NCI-H526 treated with DMSO at 0.1 percent for 48 hours (cell line): ENCODE results near the gene SUMO4.

ENCODE experiments used
- DNase-seq: peaks from one replicate; lab custom pipeline; 2025; lab: John Stamatoyannopoulos, UW

The SUMO4 gene

DNA sequence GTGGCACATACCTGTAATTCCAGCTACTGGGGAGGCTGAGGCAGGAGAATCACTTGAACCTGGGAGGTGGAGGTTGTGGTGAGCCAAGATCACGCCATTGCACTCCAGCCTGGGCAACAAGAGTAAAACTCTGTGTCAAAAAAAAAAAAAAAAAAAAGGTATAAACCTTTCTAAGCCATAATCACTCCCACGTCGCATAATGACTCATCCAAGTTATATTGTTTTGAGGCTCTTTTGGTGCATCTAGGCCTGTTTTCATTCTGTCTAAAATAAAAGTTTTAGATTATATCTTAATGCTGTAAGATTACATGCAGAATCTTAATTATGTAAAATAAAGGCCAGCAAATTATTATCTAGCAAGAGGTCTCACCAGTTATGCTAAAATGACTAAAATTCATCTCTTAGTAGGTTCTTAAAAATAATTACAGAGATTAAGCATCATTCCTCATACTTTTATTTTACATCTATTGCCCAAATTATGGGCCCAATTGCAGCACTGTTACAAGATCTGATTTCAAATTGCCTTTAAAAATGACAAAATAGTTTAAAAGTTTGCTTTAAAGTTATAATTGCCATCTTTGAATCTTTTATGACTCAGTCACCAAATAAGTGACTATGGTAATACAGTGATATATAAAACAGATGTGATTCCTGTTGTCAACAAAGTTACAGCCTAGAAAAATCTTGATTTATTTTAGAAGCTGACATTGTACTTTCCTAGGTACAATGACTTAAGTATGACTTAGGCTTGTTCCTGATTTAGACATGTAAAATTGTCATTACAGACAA lies 10.4 kb upstream of the SUMO4 start:
- no peak for DNase-seq

DNA sequence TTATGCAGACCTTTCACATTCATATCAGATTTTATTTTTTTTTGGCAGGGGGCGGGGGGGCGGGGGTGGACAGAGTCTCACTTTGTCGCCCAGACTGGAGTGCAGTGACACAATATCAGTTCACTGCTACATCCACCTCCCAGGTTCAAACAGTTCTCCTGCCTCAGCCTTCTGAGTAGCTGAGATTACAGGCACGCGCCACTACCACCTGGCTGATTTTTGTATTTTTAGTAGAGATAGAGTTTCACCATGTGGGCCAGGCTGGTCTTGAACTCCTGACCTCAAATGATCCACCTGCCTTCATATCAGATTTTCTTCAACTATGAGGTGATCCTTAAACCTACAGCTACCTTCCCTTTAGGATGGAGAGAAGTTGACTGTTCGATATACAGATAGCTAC lies 8.0 kb upstream of the SUMO4 start:
- DNase-seq: no peak

DNA sequence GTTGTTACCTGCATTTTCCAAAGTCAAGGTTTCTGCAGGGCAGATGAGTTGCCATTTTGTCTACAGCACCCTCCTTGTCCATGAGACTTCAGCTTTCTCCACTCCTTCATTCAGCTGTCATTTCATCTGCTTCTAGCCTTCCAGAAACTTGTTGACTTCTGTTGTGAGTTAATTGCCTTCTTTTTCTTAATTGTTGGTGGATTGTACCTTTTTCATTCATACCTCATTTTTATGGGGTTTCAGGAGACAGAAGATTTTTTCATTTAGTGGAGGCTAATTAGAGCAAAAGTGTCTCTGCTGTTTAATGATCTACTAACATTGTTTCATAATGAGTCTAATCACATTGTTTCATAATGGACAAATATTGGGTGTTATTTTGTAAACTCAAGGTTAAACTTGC lies 7.5 kb upstream of the SUMO4 start:
- DNase-seq: no peak

DNA sequence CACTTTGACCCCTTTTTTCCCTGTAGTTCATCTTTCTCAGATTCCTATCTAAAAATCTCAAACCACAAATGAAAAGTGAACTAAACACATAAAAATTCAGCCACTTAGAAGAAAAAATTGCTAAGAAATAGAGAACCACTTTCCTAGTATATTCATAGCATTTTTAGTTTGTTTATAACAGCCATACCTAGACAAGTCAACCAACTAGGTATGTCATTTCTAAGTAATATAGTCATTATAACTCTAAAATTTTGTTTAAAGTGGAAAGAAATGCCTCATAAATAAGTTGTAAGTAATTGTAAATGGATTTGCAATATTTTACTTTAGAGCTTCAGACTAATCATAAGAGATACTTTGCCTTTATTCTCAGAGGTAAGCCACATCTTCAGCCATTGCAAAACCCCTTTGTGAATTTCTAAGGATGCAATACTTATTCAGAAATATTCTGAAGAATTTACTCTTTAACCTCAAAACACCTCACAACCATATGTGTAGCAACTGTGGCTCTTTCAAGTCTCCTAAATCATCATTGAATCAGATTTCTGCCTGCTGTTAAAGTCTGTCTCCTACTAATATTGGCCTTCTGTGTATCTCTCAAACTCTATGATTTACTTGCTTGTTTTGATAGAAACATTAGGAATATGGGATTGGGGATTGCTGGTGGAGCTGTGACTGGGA lies 6.9 kb upstream of the SUMO4 start:
- no peak for DNase-seq

DNA sequence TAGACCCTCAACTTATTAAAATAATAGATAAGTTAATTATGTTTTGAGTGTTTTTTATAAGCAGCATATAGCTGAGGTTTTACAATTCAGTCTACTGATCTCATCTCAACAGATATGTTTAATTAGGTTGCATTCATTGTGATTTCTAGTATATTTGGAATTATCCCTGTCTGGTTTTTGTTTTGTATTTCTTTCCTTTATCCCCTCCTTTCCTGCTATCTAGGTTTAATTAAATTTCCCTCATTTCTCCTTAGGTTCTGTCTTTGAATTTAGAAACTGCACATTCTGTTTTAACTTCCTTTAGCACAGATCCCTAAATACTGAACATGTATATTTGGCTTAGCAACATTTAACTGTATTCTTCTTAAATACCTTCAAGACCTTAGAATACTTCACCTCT lies 4.9 kb upstream of the SUMO4 start:
- no peak for DNase-seq

DNA sequence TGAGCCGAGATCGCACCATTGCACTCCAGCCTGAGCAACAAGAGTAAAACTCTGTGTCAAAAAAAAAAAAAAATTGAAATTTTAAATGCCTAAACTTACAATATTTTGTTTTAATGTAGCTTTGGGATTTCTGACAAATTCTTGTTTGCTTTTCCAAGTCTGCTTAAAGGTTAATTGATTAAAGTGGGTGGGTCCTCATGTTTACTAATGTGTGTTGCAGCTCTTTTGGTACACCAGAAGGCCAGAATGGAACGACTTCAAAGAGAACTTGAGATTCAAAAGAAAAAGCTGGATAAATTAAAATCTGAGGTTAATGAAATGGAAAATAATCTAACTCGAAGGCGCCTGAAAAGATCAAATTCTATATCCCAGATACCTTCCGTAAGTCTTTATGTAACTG lies 2.7 kb upstream of the SUMO4 start:
- DNase-seq: no peak

DNA sequence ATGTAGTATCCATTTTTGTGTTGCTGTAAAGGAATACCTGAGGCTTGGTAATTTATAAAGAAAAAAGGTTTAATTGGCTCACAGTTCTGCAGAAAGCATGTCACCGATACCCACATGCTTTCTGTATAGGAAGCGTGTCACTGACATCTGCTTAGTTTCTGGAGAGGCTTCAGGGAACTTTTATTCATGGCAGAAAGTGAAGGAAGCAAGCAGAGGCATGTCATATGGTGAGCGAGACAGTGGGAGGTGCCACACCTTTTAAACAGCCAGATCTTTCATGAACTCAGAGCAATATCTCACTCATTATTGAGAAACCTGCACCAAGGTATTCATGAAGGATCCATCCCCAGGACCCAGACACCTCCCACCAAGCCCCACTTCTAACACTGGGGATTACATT lies 3.5 kb downstream of the SUMO4 start:
- DNase-seq: no peak

DNA sequence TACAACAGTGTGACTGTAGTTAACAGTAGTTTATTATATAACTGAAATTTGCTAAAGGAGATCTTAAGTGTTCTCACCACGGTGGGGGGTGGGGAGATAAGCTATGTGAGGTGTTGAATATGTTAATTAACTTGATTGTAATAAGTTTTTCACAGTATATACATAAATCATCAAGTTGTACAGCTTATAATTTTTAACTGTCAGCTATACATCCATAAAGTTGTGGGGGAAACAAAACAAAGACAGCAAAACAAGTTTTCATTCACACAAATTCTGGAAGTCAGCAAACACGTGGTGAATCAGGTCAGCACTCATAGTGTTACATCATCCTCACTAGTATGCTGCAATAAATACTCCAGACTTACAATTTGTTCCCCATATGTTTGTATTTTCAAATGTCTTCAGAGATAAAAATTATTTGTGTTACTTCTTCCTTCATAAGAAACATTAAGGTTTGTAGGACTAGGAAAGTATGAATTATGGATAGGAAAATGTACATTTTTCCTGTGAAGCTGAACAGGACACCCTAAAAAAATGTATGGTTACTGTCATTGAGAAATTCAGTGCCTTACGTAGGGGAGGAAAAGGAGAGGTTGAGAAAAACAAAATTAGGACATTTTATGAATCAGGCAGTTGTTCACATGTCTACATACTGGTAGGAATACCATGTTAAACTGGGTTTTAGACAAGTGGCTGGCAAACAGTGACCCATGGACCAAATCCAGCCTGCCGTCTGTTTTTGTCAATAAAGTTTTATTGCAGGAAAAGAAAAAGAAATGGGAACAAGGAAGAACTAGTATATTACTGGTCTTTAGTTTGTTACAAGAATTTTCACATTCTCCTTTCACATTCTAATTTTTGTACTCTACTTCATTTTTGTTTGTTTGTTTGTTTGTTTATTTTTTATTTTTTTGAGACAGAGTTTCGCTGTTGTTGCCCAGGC lies 6.0 kb downstream of the SUMO4 start:
- no peak for DNase-seq

DNA sequence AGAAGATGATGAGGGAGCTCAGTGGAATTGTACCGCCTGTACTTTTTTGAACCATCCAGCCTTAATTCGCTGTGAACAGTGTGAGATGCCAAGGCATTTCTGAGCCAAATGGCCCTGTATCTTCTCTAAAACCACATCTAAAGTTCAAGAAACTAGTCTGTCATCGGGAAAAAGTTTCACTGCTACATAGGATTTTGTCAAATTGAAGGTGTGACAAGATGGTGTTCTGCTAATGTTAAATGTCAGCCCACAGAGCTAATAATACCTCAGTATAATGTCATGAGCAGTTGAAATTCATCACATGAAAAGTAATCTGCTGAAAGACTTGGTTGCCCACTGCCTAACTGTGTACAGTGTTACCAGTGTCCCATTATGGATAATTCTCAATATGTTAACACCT lies 9.6 kb downstream of the SUMO4 start:
- DNase-seq: no peak

DNA sequence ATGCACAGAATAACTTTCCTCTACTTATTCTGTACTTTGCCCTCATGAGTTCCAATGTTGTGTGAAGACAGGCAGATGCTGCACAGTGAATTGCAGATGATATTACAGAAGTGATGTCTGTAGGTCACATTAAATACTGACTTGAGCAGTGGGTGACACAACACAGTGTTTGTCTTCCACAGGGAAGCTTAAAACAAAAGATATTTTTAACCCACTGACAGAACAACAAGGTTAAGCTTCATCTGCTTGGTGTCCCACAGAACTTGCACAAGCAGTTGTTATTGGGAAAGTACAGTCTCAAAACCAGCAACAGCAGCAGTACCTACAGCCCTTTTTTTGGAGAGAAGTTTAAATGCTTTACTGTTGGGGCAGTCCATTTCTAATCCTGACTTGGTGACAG lies 10.5 kb downstream of the SUMO4 start:
- no peak for DNase-seq

DNA sequence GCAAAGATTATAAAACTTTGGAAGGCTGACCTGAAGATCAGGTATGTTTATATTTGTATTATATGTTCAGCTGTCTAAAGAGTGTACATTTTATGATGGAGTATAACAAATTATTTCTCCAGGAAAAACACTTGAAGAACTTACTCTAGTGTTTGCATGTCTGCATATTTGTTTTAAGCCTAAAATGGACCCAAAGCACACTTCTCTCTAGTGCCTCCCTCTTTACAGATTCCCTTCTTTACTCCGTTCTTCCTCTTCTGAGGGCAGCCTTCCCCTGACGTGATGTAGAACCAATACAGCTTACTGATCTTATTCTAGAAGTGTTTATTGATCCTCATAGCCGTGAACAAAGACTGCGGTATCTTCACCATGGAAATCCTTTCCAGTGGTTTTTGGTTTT lies 13.9 kb downstream of the SUMO4 start:
- no peak for DNase-seq

DNA sequence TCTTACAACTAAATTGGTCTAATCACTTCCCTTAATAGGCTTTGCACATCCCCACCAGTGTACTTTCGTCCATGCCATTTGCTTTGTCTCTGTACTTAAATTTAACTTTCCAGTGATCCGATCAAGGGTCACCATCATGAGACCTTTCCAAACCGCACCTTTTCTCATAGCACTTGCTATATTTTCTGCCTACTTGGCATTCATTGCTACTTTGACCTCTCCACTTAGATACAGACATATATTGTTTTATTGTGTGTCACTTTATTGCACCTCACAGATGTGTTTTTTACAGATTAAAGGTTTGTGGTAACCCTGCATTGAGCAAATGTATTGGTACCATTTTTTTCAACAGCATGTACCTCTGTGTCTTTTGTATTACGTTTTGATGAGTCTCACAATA lies 14.8 kb downstream of the SUMO4 start:
- no peak for DNase-seq

DNA sequence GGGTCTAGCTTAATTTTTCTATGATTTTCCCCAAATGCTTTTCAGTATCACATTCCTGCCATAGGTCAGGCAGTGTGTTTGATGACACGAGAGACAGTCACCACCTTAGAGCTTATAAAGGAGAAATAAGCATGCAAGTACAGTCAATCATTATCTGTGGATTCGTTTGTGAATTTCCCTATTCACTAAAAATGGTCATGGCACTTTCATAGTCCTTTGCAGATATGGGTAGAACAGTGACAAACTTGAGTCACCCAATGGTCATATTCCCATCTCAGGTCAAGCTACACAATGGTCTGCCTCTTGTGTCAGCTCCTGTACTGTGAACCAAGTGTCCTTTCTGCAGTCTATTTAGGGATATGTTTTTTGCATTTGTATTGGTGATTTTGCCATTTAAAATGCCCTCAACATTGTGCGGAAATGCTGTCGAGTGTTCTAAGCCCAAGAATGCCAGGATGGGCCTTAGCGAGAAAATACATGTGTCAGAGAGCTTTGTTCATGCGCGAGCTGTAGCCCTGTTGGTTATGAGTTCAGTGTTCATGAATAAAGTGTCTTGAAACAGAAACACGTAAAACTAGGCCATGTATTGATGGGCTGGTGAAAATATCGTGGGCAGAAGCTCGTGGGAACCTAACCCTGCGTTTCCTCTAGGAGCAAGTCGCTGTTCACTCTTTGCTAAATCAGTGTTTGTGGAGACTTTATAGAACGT lies 19.8 kb downstream of the SUMO4 start:
- DNase-seq: no peak

DNA sequence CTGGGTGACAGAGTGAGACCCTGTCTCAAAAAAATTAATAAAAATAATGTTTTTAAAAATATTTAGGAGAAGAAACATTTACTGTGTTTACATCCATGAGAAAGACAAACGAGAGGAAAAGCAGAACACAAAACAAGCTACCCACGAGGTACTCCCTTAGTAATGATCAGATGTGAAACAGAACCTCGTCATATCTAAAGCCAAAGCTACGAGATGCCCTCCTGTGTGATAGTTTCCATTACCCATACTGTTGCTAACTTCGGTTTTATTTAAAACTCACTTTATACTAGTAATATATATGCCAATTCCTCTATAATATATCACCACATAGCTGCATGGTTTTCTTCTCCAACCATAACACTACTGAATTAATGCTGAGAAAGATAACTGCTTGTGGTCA lies 21.1 kb downstream of the SUMO4 start:
- no peak for DNase-seq

DNA sequence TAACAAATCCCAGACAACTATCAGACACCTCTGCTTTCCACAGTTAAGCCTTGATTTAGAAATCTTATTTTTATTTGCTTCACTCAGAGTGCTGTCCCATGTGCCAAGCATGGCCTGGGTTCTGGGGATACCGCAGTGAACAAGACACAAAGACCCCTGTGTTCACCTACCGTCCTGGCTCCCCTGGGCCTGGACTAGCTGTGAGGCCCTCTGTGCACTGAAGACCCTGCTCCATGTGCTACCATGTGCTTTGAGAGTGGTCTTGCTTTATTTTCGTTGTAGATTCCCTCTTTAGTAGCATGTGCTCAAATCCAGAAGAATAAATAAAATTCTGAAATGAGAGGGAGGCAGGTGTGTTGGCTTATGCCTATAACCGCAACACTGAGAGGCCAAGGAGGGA lies 22.5 kb downstream of the SUMO4 start:
- no peak for DNase-seq

DNA sequence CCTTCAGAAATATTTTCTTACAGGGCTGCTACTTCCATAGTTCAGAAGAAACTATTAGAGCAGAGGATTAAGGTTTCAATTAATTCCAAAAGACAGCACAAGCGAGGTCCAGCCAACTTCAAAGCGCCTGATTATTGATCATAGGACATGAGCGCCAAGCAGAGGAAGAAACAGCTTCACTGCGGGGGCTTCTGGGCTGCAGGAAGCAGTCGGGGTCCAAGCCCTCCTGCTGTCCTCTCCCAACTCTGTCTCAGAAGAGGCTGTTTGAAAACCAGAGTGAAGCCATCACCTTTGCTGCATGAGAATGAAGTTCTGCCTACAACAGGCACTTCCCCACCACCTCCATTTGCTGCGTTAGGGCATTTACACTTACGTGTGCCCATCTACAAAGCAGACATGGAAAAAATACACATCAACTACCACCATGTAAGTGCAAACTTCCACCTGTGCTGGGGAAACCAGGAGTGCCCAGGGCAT lies 23.9 kb downstream of the SUMO4 start:
- DNase-seq: no peak

DNA sequence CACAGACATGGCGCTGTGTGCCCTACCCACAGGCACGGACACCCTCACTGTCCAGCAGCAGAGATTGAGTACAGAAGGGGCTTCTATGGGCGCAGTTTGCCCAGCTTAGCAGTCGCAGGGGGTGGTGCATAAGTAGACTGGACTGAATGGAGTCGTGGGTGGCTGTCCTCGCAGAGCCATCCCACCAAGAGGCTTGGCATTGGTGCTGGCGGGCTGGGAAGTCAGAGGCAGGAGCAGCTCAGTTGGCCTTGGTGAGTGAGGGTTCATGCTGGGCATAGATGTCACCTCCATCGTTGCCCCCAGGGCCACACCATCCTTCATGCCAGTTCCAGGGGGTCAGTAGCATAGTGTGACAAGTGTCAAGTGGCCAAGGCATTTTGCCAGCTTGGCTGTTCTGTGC lies 25.2 kb downstream of the SUMO4 start:
- DNase-seq: no peak

DNA sequence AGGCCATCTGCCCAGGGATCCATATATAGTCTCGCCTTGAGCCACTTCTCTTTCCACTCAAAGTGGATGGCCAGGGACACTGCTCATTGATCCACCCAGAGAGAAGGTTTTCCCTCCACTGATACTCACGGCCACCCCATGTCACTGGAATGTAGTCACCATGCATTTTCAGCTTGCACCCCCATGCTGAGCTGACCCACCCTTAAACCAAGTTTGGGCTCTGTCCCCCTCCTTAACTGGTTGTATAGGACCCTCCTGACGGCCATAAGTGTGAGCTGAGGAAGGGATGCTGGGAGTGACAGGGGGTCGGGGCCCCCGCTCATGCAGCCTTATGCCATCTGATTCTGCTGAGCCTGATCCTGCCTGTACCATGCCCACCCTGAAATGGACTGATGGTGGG lies 25.7 kb downstream of the SUMO4 start:
- no peak for DNase-seq

DNA sequence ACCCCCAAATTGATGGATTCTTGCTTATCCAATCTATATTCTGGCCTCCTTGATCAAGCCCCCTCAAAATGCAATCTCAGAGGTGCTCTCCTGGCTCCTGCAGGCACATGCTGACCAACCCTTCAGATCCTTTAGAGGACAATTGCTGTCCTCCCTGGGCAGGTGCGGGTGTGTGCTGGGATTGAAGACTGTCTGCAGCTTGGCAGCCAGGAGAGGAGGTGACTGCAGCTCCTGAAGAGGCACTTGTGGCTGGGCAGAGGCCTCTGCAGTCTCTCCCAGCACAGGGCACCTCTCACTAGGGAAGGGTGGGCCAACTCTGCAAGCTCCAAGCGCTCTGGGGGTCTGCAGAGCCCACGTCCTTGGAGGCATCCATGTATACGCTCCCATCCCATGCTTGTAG lies 28.5 kb downstream of the SUMO4 start:
- DNase-seq: no peak

DNA sequence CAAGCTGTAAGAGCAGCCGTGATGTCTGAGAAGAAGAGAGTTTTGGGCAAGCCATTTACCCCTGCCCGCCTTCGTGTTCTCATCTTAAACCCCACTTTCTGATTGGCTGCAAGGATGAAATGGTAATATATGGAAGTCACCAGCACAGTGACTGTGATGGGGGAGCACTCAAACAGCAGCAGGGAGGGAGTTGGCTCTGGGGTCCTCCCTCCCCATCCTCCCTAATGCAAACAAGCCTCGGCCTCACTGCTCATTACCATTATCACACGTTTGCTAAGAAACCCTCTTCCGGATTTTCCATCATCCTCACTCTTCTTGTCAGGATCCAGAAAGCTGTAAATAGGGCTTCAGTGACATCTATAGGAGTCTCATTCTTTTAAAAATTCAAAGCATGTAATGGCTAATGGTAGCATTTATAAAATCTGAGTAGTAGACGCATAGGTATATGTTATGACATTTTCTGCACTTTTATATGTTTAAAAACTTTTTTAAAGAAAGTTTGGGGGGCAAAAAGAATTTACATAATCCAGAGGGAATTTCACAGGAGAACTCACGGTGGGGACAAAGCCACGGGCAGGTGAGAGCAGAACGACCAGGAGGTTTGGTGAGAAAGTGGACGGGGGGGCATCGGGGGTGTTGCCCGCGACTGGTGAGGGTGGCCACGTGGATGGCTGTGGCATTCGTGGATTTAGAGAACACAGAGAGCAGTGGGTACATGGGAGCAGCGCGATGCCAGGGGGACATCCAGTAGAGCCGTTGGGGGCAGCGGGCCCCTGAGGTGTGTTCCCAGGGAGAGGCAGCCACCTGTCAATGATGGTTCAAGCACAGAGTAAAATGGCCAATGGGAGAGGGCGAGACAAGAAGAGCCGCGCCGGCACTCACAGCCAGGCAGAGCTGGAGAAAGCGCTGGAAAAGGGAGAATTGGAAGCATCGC lies 29.6 kb downstream of the SUMO4 start:
- no peak for DNase-seq
